HEK293 (cell line): Measurements from ENCODE around the gene RASD2.
A peak's percentile ranks its signal among the peaks of the same experiment; 100 is the strongest.

Source experiments
- CTCF ChIA-PET: fragments of 350-600 bp; formaldehyde crosslinking; extraction: SDS; loops from one replicate; lab custom pipeline; 2021; ENCODE audit warnings: antibody characterized with exemption; lab: Yijun Ruan, JAX
- POLR2A ChIA-PET: fragments of 300-600 bp; formaldehyde crosslinking; extraction: SDS; loops from one replicate; lab custom pipeline; 2020; ENCODE audit warnings: antibody characterized with exemption, inconsistent platforms; lab: Yijun Ruan, JAX
- H3K27ac ChIP-seq: fragments of 200-500 bp; sonication (Bioruptor generic); 2 replicates; pipeline ENCODE4 v1.5.1; 2014; ENCODE audit warnings: low read depth, low read length, control low read depth, inconsistent platforms; ENCODE audit errors: extremely low read depth
- H3K36me3 ChIP-seq, 2 experiments: fragments of 200-500 bp in 1 of 2; sonication (Bioruptor generic) in 1 of 2; 1 replicate in 1 of 2; 2 replicates in 1 of 2; pipeline ENCODE4 v1.5.1; 2014 to 2017; ENCODE audit warnings: inconsistent platforms in 2 of 2, low read length in 2 of 2; ENCODE audit not compliant: control insufficient read depth in 2 of 2, insufficient read depth in 1 of 2
- H3K4me1 ChIP-seq: fragments of 200-500 bp; sonication (Bioruptor generic); 2 replicates; pipeline ENCODE4 v1.5.1; 2014; ENCODE audit warnings: mild to moderate bottlenecking, low read length, inconsistent platforms; ENCODE audit not compliant: control insufficient read depth, insufficient read depth
- H3K4me3 ChIP-seq: 2 replicates; pipeline ENCODE4 v1.5.1; 2011; ENCODE audit warnings: low read depth, mild to moderate bottlenecking, control low read depth, low read length, moderate library complexity
- H3K9me3 ChIP-seq: fragments of 200-500 bp; sonication (Bioruptor generic); 2 replicates; pipeline ENCODE4 v1.5.1; 2014; ENCODE audit warnings: low read depth, low read length, inconsistent platforms; ENCODE audit not compliant: control insufficient read depth, insufficient read depth
- BCL11B ChIP-seq: fragments of 450-650 bp; formaldehyde crosslinking; IDR thresholded peaks from 2 replicates; pipeline ENCODE4 v1.5.1; 2016; ENCODE audit warnings: low read depth, missing biosample characterization, missing genetic modification characterization
- FEZF1 ChIP-seq: fragments of 450-650 bp; formaldehyde crosslinking; IDR thresholded peaks from 2 replicates; pipeline ENCODE4 v1.5.1; 2016; ENCODE audit warnings: missing biosample characterization, missing genetic modification characterization
- GLIS2 ChIP-seq: fragments of 450-650 bp; formaldehyde crosslinking; IDR thresholded peaks from 2 replicates; pipeline ENCODE4 v1.5.1; 2016; ENCODE audit warnings: missing biosample characterization, missing genetic modification characterization
- RBAK ChIP-seq: fragments of 450-650 bp; formaldehyde crosslinking; IDR thresholded peaks from 2 replicates; pipeline ENCODE4 v1.5.1; 2016; ENCODE audit warnings: missing biosample characterization, missing genetic modification characterization
- SCRT1 ChIP-seq: fragments of 450-650 bp; formaldehyde crosslinking; IDR thresholded peaks from 2 replicates; pipeline ENCODE4 v1.5.1; 2016; ENCODE audit warnings: missing biosample characterization, missing genetic modification characterization, borderline replicate concordance
- WT1 ChIP-seq: fragments of 450-650 bp; formaldehyde crosslinking; IDR thresholded peaks from 2 replicates; pipeline ENCODE4 v1.5.1; 2016; ENCODE audit warnings: missing biosample characterization, missing genetic modification characterization
- ZFP37 ChIP-seq: fragments of 450-650 bp; formaldehyde crosslinking; IDR thresholded peaks from 2 replicates; pipeline ENCODE4 v1.5.1; 2016; ENCODE audit warnings: missing biosample characterization, missing genetic modification characterization
- ZNF121 ChIP-seq: fragments of 450-650 bp; formaldehyde crosslinking; IDR thresholded peaks from 2 replicates; pipeline ENCODE4 v1.5.1; 2016; ENCODE audit warnings: missing biosample characterization, missing genetic modification characterization
- ZNF138 ChIP-seq: fragments of 450-650 bp; formaldehyde crosslinking; IDR thresholded peaks from 2 replicates; pipeline ENCODE4 v1.5.1; 2016; ENCODE audit warnings: missing biosample characterization, missing genetic modification characterization, borderline replicate concordance
- ZNF274 ChIP-seq, 2 experiments: fragments of 200-500 bp in 1 of 2; fragments of 450-650 bp in 1 of 2; sonication (Bioruptor generic) in 1 of 2; formaldehyde crosslinking in 1 of 2; IDR thresholded peaks; 2 replicates each; pipeline versions ENCODE4 v1.5.1 to v1.6.1; 2014 to 2016; ENCODE audit warnings: borderline replicate concordance in 1 of 2, inconsistent platforms in 1 of 2, low read length in 1 of 2, missing biosample characterization in 1 of 2, missing genetic modification characterization in 1 of 2
- ZNF366 ChIP-seq: fragments of 450-650 bp; formaldehyde crosslinking; conservative IDR thresholded peaks from 2 replicates; pipeline ENCODE4 v1.5.1; 2016; ENCODE audit warnings: missing biosample characterization, missing genetic modification characterization
- ZNF423 ChIP-seq: fragments of 450-650 bp; formaldehyde crosslinking; IDR thresholded peaks from 2 replicates; pipeline ENCODE4 v1.5.1; 2016; ENCODE audit warnings: missing biosample characterization, missing genetic modification characterization
- ZNF501 ChIP-seq: fragments of 450-650 bp; formaldehyde crosslinking; IDR thresholded peaks from 2 replicates; pipeline ENCODE4 v1.5.1; 2016; ENCODE audit warnings: missing biosample characterization, missing genetic modification characterization
- ZNF555 ChIP-seq: fragments of 450-650 bp; formaldehyde crosslinking; conservative IDR thresholded peaks from 2 replicates; pipeline ENCODE4 v1.5.1; 2017; ENCODE audit warnings: missing biosample characterization, mild to moderate bottlenecking, missing genetic modification characterization, inconsistent platforms
- ZNF629 ChIP-seq: fragments of 450-650 bp; formaldehyde crosslinking; IDR thresholded peaks from 2 replicates; pipeline ENCODE4 v1.5.1; 2017; ENCODE audit warnings: missing biosample characterization, missing genetic modification characterization
- ZNF654 ChIP-seq: fragments of 450-650 bp; formaldehyde crosslinking; IDR thresholded peaks from 2 replicates; pipeline ENCODE4 v1.5.1; 2016; ENCODE audit warnings: low read depth, missing biosample characterization, missing genetic modification characterization
- ZNF785 ChIP-seq: fragments of 450-650 bp; formaldehyde crosslinking; IDR thresholded peaks from 2 replicates; pipeline ENCODE4 v1.5.1; 2016; ENCODE audit warnings: missing biosample characterization, missing genetic modification characterization
- TF ChIP-seq, protein P1 (sequence below): fragments of 450-650 bp; formaldehyde crosslinking; IDR thresholded peaks from 2 replicates; pipeline ENCODE4 v1.5.1; 2016; ENCODE audit warnings: missing biosample characterization, missing genetic modification characterization, borderline replicate concordance
- TF ChIP-seq, protein P2 (sequence below): fragments of 450-650 bp; formaldehyde crosslinking; IDR thresholded peaks from 2 replicates; pipeline ENCODE4 v1.5.1; 2016; ENCODE audit warnings: missing biosample characterization, missing genetic modification characterization, borderline replicate concordance
- TF ChIP-seq, protein P3 (sequence below): fragments of 450-650 bp; formaldehyde crosslinking; IDR thresholded peaks from 2 replicates; pipeline ENCODE4; 2016; ENCODE audit warnings: missing biosample characterization, missing genetic modification characterization

Gene RASD2

DNA sequence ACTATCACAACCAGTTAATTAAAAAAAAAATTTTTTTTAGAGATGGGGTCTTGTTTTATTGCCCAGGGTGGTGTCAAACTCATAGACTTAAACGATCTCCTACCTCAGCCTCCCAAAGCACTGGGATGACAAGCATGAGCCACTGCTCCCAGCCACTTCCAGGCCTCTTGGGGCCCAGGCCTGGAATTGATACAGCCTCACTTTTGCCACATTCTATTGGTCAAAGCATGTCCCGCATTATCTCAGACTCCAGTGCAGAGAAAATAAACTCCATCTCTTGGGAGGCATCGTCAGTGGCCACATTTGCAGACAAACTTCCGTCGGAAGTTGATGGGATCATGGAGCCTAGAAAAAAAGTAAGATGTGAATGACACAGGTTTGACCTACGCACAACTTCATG is 9.4 kb upstream of the RASD2 start:
- H3K4me3 ChIP-seq, result no peak overlapping the region
- H3K9me3 ChIP-seq, result no peaks in the 10 kb centered on the region
- no peaks in the 10 kb centered on the region for H3K36me3 ChIP-seq
- H3K27ac ChIP-seq, result no peak overlapping the region
- ChIA-PET POLR2A (no interaction called here), CTCF (interaction anchor here (0.6 to 0.7 kb wide), 2 partner anchors 591 to 648 kb away, joined by 3 to 4 read pairs; no protein-coding TSS in a partner anchor)
- H3K4me1 ChIP-seq, result no peaks in the 10 kb centered on the region; the same call in 1 of the 2 replicates
- no peak for TF ChIP-seq WT1 (tag by site-specific recombination)
- no peak for TF ChIP-seq FEZF1 (tag by site-specific recombination)
- no peak for TF ChIP-seq ZNF501 (tag by site-specific recombination)
- TF ChIP-seq, protein P1, sequence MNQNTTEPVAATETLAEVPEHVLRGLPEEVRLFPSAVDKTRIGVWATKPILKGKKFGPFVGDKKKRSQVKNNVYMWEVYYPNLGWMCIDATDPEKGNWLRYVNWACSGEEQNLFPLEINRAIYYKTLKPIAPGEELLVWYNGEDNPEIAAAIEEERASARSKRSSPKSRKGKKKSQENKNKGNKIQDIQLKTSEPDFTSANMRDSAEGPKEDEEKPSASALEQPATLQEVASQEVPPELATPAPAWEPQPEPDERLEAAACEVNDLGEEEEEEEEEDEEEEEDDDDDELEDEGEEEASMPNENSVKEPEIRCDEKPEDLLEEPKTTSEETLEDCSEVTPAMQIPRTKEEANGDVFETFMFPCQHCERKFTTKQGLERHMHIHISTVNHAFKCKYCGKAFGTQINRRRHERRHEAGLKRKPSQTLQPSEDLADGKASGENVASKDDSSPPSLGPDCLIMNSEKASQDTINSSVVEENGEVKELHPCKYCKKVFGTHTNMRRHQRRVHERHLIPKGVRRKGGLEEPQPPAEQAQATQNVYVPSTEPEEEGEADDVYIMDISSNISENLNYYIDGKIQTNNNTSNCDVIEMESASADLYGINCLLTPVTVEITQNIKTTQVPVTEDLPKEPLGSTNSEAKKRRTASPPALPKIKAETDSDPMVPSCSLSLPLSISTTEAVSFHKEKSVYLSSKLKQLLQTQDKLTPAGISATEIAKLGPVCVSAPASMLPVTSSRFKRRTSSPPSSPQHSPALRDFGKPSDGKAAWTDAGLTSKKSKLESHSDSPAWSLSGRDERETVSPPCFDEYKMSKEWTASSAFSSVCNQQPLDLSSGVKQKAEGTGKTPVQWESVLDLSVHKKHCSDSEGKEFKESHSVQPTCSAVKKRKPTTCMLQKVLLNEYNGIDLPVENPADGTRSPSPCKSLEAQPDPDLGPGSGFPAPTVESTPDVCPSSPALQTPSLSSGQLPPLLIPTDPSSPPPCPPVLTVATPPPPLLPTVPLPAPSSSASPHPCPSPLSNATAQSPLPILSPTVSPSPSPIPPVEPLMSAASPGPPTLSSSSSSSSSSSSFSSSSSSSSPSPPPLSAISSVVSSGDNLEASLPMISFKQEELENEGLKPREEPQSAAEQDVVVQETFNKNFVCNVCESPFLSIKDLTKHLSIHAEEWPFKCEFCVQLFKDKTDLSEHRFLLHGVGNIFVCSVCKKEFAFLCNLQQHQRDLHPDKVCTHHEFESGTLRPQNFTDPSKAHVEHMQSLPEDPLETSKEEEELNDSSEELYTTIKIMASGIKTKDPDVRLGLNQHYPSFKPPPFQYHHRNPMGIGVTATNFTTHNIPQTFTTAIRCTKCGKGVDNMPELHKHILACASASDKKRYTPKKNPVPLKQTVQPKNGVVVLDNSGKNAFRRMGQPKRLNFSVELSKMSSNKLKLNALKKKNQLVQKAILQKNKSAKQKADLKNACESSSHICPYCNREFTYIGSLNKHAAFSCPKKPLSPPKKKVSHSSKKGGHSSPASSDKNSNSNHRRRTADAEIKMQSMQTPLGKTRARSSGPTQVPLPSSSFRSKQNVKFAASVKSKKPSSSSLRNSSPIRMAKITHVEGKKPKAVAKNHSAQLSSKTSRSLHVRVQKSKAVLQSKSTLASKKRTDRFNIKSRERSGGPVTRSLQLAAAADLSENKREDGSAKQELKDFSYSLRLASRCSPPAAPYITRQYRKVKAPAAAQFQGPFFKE (tag by site-specific recombination), result no peak
- TF ChIP-seq ZNF138, result no peak
- TF ChIP-seq ZNF785 (tag by site-specific recombination), result no peak
- TF ChIP-seq ZFP37 (tag by site-specific recombination), result no peak

DNA sequence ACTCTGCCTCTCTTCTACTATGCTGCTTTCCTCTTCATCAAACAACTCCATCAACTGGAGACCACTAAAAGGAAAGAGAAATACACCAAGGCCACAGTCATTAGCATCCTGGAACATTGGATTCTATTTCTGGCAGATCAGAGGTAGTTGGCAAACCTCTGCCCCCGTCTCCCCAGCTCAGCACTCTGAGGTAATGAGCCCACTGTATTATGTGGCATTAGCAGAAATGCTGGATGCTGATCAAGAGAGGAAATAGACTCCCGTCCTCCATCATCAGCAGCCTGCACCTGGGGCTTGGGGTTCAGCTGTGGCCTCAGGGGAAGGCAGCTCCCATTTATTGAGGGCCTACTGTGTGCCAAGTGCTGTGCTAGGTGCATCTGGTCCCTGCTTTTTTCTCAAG is 9.0 kb upstream of the RASD2 start:
- Histone ChIP-seq H3K4me3 (no peak overlapping the region), H3K4me1 (no peaks in the 10 kb centered on the region; the same call in 1 of the 2 replicates), H3K27ac (no peak overlapping the region), H3K9me3 (no peaks in the 10 kb centered on the region), H3K36me3 (no peaks in the 10 kb centered on the region)
- POLR2A ChIA-PET, result no interaction called here
- CTCF ChIA-PET, result interaction anchor here (0.6 to 1.2 kb wide), 2 partner anchors 52 to 591 kb away, joined by 3 read pairs; no protein-coding TSS in a partner anchor
- TF ChIP-seq ZNF121 (tag by site-specific recombination) (no peak), ZNF274 (IDR thresholded peaks at IDR 0.05; ENCODE audit: low read length) (no peak), ZNF274 (tag by site-specific recombination; IDR thresholded peaks at IDR 0.05; ENCODE audit: borderline replicate concordance) (no peak)

DNA sequence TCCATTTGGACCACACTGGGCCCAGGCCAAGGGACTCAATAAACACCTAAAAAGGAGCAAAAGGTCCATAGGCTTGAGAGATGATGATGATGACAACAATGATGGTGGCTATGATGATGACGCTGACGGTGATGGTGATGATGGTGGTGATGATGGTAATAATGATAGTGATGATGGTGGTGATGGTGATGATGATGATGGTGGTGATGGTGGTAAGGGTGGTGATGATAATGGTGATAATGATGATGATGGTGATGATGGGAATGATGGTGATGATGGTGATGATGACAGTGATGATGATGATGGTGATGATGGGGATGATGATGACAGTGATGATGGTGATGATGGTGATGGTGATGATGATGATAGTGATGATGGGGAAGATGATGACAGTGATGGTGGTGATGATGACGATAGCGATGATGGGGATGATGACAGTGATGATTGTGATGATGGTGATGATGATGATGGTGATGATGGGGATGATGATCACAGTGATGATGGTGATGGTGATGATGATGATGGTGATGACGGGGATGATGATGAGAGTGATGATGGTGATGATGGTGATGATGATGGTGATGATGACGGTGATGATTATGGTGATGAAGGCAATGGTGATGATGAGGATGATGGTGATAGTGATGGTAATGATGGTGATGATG is 7.1 kb upstream of the RASD2 start:
- CTCF ChIA-PET, result interaction anchor here (1.2 kb wide), 1 partner anchor 27 kb away, joined by 4 read pairs; no protein-coding TSS in a partner anchor
- TF ChIP-seq BCL11B (tag by site-specific recombination) (no peak), ZNF555 (tag by site-specific recombination) (no peak), ZNF366 (tag by site-specific recombination) (no peak), GLIS2 (tag by site-specific recombination) (no peak), ZNF654 (no peak), ZNF785 (tag by site-specific recombination) (0 out of 2 replicates have a peak, but pooled peaks have one; percentile 25), ZNF629 (tag by site-specific recombination) (no peak), SCRT1 (no peak), RBAK (tag by site-specific recombination) (peak; percentile 66; the same call in 1 of the 2 replicates), ZNF121 (tag by site-specific recombination) (no peak), ZNF423 (tag by site-specific recombination) (no peak)
- TF ChIP-seq, protein P2, sequence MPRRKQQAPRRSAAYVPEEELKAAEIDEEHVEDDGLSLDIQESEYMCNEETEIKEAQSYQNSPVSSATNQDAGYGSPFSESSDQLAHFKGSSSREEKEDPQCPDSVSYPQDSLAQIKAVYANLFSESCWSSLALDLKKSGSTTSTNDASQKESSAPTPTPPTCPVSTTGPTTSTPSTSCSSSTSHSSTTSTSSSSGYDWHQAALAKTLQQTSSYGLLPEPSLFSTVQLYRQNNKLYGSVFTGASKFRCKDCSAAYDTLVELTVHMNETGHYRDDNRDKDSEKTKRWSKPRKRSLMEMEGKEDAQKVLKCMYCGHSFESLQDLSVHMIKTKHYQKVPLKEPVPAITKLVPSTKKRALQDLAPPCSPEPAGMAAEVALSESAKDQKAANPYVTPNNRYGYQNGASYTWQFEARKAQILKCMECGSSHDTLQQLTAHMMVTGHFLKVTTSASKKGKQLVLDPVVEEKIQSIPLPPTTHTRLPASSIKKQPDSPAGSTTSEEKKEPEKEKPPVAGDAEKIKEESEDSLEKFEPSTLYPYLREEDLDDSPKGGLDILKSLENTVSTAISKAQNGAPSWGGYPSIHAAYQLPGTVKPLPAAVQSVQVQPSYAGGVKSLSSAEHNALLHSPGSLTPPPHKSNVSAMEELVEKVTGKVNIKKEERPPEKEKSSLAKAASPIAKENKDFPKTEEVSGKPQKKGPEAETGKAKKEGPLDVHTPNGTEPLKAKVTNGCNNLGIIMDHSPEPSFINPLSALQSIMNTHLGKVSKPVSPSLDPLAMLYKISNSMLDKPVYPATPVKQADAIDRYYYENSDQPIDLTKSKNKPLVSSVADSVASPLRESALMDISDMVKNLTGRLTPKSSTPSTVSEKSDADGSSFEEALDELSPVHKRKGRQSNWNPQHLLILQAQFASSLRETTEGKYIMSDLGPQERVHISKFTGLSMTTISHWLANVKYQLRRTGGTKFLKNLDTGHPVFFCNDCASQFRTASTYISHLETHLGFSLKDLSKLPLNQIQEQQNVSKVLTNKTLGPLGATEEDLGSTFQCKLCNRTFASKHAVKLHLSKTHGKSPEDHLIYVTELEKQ (tag by site-specific recombination), result no peak
- TF ChIP-seq, protein P3, sequence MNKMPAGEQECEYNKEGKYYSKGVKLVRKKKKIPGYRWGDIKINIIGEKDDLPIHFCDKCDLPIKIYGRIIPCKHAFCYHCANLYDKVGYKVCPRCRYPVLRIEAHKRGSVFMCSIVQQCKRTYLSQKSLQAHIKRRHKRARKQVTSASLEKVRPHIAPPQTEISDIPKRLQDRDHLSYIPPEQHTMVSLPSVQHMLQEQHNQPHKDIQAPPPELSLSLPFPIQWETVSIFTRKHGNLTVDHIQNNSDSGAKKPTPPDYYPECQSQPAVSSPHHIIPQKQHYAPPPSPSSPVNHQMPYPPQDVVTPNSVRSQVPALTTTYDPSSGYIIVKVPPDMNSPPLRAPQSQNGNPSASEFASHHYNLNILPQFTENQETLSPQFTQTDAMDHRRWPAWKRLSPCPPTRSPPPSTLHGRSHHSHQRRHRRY (tag by site-specific recombination), result no peak

More for the DNA sequence above, 7.1 kb upstream of the RASD2 start:
- Histone ChIP-seq H3K4me1 (no peaks in the 10 kb centered on the region; the same call in 1 of the 2 replicates), H3K27ac (no peak overlapping the region), H3K4me3 (no peak overlapping the region), H3K36me3 (no peaks in the 10 kb centered on the region), H3K9me3 (no peaks in the 10 kb centered on the region)
- POLR2A ChIA-PET, result no interaction called here
